NCI-H2171 treated with DMSO at 0.1 percent for 48 hours (cell line): ENCODE data around the gene AR.

Experiments
- DNase-seq: peaks from one replicate; lab custom pipeline; 2025; lab: John Stamatoyannopoulos, UW

AR gene

GRCh38 chrX:67727576-67727975 is 183.8 kb downstream of the AR start:
- no peak for DNase-seq

- DNase-seq = no peak
Observed at GRCh38 chrX:67730296-67730695, 186.5 kb downstream of the AR start.

- no peak for DNase-seq
Observed at GRCh38 chrX:67731061-67731460, 187.2 kb downstream of the AR start.

GRCh38 chrX:67732864-67733263 is 189.0 kb downstream of the AR start:
- no peak for DNase-seq

- DNase-seq = no peak
Observed at GRCh38 chrX:67734111-67734753, 190.4 kb downstream of the AR start.

GRCh38 chrX:67749536-67749935 is 205.7 kb downstream of the AR start:
- no peak for DNase-seq

GRCh38 chrX:67750694-67751093 is 206.9 kb downstream of the AR start:
- no peak for DNase-seq

- no peak for DNase-seq
Observed at GRCh38 chrX:67759018-67759417, 215.2 kb downstream of the AR start.

- DNase-seq = no peak
Observed at GRCh38 chrX:67777148-67777547, 233.3 kb downstream of the AR start.

GRCh38 chrX:67779099-67779498 is 235.3 kb downstream of the AR start:
- no peak for DNase-seq
